GDM1 (cell line): ENCODE data around the gene GATA3.

Experiments used
- DNase-seq: peaks from one replicate; lab custom pipeline; 2025; lab: John Stamatoyannopoulos, UW

Gene GATA3

DNA sequence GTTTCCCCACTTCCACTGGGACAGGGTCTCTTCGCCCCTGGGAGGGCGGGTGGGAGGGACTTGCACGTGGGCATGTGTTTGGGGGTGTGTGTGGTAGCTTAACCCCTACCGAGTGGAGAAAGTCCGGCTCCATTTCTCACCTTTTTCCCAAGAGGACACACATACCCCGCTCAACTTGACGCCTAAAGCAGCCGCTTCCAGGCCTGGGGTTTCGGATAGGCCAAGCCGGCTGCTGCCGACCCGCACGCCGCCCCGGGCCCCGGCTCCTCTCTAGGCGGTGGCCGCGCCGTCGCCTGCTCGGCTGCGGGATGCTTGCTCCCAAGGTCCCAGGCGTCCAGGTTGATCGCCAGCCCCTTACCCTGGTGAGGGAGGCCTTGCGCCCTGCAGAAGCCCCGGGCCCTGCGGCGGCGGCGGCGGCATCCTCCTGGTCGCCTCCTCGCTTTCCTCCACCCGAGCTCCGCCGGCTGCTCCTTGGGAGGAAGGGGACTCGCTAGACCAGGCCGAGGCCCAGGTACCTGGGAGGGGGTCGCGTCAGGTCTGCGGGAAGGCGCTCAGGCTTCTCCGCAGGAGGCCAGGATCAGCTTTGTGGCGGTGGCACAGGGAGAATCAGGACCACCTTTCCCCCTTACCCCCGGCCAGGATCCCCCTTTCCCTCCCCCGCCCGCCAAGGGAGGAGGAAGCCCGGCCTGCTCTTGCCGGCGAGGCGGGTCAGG, 3.2 kb upstream of the GATA3 start:
- no peak for DNase-seq

DNA sequence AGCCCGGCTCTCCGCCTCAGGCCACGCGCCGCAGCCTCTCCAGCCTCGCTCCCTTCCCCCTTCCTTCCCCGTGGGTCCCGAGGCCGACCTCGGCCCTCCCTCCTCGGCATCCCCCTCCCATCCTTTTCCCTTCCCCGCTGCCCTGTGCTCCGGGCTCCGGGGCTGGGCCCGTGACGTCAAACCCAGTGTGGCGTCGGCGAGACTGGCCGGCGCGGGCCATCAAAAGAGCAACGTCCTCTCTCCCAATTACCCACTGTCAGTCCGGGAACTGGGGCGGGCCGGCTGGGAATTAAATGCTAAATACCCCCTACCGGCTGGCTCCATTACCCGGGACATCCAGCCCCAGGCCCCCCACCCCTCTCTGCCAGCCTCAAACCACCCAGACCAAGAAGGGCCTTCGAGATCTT, 2.6 kb upstream of the GATA3 start:
- DNase-seq, result no peak

DNA sequence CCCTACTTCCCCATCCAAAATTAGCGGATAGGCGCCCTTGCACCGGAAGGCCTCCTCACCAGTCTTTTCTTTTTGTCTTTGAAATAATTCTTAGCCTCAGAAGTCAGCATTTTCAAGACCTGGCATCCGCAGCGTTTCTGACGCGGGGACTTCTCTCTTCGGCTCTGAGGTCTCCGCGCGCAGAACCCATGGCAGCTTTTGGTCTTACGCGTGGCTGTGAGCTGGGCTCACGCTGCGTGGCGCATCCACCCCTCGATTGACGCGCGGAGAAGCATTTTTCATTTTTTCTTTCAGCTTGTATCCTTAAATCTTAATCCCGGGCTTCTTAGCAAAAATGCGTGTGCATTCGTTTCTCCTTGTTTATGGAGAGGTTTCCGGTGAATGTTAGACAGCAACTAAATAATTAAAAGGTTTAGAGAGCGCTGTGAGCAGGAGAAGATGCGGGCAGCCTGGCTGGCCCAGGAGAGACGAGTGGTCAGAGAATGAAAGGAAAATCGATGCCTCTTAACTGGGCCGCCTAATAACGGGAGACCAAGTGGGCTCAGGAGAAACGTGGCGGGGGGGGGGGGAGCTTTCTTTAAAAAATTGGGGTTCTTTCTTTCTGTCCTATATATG, 2.0 kb upstream of the GATA3 start:
- no peak for DNase-seq

DNA sequence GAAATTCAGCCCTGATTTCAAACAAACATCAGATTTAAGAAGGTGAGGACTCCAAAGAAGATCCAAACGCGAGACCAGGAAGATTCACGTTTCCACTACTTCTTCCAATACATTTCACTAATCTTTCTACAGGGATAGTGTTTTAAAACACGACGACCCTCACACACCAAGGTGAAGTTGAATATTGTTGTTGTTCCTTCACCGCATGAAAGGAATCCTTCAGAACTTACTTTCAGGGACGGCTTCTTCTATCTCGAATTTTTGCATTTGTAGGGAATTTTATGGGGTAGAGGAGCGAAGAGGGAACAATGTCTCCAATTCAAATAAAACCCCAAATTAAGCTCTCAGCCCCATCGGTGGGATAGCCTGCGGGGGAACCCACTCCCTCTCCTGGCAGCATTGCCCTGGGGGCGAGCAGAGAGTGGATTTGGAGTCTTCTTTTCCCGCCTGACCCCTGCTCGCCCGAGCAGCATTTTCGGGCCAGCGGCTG, 1.5 kb upstream of the GATA3 start:
- DNase-seq, result no peak

DNA sequence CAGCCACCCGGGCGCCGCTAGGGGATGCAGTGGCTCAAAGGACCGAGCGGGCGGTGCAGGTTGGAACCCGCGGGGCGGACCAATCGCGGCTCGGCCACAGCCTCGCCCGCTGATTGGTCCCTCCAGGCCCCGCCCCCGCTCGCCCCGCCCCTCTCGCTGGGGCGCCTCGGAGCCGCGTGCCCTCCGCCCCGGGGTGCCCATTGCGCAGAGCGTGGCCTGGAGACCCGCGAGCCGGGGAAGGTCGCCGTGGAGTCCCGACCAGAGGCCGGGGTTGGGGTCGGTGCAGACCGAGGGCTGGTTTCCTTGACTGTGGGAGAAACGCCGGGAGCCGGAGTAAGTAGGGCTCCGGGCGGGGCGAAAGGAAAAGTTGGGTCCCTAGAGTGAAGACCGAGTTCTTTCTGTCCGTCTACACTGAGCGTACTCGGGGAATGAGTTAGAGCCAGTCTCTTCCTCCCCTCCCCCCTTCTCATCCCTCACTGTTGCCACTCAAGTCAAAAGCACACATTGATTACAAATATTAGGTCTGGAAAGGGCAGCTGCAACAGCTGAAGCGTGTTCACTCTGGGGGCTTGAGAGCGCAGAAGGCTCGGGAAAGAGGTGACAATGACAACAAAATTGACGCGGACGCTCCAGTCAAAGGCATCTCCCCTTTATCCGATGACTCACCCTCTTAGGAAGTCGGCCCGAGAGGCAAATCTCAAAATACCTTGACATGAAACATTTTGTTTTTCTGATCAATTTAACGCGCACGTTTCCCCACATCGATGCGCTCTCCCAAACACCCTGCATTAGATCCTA, 843 bp upstream of the GATA3 start:
- DNase-seq, result peak; percentile 54

DNA sequence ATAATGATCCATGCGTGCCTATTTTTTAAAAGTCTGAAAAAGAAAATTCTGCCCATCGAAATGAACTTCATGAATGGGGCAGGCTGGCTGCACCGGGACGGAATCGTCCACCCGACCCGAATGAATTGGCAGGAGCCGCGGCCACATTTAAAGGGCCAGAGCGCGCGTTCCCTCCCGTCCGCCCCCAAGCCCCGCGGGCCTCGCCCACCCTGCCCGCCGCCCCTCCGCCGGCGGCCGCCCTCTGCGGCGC, 319 bp upstream of the GATA3 start:
- DNase-seq, result no peak

DNA sequence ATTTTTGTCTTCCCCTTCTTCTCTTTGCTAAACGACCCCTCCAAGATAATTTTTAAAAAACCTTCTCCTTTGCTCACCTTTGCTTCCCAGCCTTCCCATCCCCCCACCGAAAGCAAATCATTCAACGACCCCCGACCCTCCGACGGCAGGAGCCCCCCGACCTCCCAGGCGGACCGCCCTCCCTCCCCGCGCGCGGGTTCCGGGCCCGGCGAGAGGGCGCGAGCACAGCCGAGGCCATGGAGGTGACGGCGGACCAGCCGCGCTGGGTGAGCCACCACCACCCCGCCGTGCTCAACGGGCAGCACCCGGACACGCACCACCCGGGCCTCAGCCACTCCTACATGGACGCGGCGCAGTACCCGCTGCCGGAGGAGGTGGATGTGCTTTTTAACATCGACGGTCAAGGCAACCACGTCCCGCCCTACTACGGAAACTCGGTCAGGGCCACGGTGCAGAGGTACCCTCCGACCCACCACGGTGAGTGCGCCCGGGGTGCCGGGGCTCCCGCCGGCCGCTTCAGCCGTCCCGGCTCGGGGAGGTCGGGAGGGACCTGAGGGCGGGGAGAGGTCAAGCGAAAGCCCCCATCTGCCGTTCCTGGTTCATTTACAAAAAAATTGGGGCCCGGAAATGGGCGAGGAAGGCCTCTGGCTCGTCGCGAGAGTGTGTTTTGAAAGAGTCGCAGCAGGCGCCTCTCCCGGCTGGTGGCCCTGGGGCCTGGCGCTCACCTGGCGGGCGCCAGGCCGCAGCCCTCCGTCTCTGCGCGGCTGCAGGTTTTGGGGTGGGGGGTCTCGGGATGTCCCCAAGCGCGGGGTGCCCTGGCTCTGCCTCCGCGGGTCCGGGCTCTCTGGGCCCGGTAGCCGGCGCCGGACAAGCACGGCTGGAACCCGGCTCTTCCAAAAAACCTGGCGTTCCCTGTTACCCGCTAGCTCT, 1.2 kb downstream of the GATA3 start:
- no peak for DNase-seq

DNA sequence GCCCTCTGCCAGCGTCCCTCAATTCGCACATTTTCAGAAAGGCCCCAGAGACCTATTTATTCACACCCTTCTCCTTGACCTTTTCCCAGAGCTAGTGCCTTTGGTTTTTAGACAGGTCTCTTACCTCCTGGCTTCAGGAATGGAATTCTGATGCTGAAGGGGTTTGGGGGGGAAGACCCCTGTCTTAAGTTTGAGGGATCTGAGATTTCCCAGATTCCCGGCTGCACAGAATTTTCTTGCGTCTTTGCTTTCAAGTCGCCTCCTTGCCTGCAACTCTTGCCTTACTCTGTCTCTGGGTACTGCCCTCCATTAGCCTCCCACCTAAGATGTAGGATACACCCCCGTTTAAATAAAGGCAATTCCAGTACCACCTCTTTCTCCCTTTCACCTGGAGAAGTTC, 1.9 kb downstream of the GATA3 start:
- DNase-seq, result no peak

DNA sequence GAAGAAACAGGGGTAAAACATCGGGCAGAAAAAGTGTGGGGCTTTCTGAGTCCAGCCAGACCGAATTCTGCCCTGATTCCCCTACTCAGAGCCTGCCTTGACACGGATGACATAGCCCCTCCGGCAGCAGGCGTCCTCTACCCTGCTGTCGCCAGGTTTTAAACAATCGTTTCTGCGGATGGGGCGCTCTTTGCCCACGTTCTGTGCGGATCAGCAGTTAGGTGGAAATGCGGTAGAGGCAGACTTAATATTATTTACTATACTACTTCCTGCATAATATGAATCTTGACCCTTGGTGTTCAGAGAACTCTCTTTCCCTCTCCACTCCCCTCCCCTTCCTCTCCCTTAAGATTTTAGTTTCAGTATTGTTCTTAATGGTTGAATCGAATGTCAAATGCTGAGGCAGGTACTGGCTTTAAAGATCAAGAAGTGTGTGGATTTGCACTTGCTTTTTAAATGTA, 2.4 kb downstream of the GATA3 start:
- DNase-seq, result no peak

DNA sequence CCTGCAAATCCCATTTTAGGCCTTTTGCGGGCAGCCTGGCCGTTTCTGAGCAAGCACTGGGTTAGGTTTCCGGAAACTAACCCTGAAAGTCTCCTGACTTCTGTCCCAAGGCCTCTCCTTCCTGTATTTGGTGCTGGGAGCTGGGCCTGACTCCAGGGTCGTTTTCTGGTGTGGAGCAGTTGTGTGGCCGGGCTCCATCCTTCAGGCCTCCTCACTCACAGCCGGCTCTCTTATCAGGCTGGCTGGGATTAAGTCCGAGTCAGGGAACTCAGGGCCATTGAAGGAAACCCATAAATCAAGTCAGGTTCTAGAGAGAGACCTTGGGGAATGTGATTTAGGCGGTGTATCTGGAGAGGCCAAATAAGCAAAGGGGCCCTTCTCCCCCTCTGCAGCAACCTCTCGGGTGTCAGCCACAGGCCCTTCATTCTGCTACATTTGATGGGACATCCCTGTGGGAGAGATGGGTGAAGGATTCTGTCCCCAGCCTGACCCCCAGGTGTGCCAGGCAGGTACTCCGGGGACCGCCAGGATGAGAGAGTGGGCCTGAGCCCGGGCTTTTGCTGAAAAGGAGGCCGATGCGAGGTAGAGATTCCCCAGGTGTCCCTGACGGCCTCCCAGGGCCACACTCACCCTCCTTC, 3.3 kb downstream of the GATA3 start:
- no peak for DNase-seq

DNA sequence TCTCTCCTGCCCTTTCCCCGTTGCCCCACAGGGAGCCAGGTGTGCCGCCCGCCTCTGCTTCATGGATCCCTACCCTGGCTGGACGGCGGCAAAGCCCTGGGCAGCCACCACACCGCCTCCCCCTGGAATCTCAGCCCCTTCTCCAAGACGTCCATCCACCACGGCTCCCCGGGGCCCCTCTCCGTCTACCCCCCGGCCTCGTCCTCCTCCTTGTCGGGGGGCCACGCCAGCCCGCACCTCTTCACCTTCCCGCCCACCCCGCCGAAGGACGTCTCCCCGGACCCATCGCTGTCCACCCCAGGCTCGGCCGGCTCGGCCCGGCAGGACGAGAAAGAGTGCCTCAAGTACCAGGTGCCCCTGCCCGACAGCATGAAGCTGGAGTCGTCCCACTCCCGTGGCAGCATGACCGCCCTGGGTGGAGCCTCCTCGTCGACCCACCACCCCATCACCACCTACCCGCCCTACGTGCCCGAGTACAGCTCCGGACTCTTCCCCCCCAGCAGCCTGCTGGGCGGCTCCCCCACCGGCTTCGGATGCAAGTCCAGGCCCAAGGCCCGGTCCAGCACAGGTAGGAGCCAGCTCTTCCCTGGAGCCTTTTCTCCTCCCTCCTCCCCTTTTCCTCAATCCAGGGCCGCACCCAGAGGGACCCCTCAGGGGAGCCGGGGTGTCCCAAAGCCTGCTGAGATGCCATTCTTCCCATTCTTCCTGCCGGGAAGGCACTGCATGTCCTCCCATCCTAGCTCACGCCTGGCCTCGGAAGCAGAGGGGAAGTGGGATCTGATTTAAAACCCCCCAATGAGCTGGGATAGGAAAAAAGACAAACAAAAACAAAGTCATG, 4.0 kb downstream of the GATA3 start:
- no peak for DNase-seq

DNA sequence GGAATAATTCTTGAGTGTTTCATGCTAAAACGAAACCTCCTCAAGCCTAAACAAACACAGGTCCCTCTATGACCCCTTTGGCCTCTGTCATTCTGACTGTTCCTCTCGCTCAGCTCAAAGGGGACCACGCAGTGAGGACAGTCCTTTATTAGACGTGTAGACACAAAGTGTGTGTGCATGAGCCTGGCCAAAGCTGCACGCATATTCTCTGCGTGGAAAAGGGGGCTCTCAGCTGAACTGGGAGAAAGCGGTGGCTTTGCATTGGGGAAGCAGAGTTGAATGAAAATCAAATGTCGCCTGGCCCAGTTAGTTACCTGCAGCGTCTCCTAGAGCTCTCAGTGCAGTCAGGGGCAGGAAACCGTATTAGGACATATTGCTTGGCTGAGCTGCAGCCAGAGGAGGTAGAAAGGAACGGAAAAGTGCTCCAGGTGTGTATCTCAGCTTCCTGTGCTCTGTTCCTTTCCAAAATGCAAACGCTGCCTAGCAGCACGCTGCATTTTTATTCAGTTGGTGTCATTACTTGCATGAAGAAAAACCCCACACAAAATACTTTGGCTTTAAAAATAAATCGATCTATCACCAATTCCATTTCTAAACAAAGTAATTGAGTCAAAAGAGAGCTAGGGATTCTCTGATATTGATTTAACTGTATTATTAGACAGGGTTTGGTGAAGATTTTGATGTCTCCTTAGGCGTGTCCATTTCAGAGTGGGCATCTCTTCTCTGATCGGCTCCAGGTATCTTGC, 4.9 kb downstream of the GATA3 start:
- DNase-seq, result no peak

DNA sequence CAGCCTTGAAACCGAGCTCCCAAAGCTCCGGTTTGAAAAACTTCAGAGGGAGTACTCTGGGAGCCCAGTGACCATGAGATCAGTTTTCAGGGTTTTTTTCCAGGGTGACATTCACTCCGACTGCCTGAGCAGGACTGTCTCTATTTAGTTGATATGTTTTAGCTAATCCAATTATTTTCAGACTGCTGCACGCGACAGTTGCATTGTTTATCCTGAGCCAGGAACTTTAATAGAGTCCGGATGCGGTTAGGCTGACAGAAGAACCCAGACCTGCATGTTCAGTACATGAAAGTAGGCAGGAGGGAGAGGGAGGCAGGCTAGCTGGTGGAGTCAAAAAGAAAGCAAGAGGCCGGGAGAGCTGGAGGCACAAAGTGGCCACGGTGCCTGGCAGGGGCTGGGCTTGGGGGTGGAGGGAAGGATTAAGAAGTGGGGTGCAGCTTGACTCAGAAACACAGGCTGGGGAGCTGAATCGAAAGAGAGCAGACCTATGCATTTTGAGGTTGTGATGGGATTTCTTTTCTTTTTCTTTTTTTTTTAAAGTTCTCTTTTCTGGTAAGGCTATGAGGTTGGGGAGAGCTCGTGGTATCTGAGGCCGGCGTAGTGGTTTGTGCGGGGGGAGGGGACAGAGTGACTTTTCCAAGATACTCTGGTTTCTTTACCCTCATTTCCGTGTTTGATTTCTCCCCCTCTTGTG, 5.7 kb downstream of the GATA3 start:
- no peak for DNase-seq

DNA sequence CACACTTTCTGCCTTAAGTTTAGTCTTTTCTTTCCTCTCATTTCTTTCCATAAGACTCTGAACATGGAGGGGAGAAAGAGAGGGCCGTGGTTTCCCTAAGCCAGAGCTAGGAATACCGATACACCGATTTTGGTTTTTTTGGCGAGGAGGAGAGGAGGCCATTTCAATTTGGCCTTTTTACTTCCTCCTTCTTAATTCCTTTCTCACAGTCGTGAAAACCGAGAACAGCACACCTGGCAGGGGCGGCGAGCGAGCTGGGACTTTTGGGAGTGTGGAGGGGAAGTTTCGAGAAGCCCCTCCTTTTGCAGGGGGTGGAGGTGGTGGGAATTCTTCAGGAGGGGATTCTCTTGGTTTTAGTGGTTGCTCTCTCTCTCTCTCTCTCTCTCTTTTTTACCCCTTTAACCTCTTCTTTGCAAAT, 6.2 kb downstream of the GATA3 start:
- DNase-seq, result no peak

DNA sequence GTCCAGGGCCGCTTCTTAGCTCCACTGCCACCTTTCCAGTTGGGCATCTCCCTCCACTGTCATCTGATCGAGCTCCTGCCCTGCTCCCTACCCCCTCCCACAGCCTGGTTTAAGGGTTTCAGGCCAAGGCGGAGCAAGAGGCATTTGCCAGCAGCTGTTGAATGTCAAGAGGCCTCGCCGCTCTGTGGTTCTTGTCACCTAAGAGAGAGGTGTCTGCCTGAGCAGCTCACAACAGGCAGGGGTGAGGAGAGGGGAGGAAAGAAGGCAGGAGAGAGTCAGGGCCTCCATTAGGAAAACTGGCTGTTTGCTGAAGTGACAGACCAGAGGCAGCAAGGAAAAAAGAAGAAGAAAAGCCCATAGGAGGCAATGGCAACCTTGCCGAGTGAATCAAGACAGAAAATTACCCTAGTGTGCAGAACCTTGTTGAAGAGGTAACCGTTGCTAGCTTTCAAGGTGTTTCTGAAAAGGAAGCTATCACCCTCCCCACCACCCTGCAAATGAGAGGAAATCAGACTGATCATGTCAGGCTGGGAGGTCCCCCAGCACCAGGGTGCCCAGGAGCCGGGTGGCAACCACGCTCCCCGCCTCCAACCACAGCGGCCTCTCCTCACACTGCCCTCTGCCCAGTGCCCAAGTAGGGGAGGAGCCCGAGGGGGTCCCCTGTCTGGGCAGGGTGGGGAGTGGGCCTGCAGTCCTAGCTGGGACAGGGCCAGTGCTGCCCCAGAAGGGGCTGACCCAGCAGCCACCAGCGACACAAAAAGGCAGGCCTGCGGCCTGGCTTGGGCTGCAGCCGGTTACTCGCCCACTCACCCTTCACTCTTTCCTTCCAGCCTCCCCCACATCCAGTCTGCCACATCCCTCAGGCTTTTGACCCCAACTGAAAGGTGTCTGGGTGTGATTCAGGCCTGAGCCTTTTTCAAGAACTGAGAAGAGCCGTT, 7.1 kb downstream of the GATA3 start:
- DNase-seq, result no peak

DNA sequence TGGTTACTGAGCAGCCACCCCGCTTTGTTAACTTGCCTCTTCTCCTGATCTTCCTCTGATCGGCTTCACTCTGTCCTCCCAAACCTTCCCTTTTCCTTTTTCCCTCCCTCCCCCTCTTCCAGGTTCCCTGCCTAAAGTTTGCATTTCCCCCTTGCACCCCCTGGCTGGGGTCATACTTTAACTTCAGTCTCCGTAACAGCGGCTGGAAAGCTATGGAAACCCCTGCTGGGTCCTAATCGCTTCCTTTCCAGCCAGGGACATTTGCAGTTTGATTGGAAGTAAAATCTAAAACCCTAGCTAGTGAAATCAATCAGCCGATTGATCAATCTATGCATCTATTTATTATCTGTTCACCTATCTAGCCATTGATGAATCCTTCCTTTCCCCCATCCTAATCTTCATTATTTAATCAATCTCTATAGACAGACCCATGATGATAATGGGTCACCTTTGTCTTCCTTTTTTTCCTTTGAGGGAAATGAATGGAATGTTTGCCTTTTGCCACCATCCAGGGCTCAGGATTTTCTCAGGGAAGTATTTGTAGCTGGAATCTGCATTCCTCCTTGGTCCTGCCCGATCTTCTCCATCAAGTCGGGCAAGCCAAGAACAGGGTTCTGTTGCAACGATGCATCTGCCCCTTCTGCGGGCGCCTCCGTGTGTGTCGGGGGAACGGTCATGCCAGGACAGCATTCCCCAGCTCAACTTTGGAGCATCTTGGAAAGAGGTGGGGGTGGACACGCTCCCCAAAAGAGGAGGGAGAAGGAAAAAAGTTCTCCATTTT, 8.8 kb downstream of the GATA3 start:
- DNase-seq, result no peak

DNA sequence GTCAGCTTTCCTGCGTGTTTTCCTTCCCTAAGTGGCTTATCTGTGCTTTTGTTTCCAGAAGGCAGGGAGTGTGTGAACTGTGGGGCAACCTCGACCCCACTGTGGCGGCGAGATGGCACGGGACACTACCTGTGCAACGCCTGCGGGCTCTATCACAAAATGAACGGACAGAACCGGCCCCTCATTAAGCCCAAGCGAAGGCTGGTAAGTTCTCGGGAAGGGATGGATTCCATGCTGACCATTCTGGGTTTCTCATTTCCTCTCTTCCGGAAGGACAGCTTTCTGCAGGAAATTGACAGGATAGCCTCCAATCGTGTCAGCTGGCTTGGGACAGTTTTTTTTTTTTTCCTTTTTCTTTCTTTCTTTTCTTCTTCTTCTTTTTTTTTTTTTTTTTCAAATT, 9.4 kb downstream of the GATA3 start:
- DNase-seq, result no peak
